Activated CD4-positive, CD25-positive, alpha-beta regulatory T cell treated with anti-CD3 and anti-CD28 coated beads, Interleukin-2, amount 50 U/mL, for 24 hours (primary cell): ENCODE results near the gene MLX.
"Not testable (repeated sequence)": the region's sequence is repeated elsewhere in the genome, so short reads cannot be mapped to it uniquely, and the experiment has no call there.

ENCODE experiments used
- ATAC-seq, 2 donors: fragments of 150-1000 bp; cut with Tn5 transposase; one replicate each; pipeline ENCODE4 v1.10.0; 2021; ENCODE audit warnings: mild to moderate bottlenecking in 1 of 2, moderate library complexity in 1 of 2

MLX gene

GRCh38 chr17:42579794-42580551 is 13.1 kb downstream of the MLX start:
- no peak for ATAC-seq

- no peak for ATAC-seq
Measured at GRCh38 chr17:42581744-42582270, 14.9 kb downstream of the MLX start.

- no peak for ATAC-seq
Measured at GRCh38 chr17:42584880-42585279, 18.0 kb downstream of the MLX start.

- no peak for ATAC-seq
Measured at GRCh38 chr17:42585353-42585752, 18.5 kb downstream of the MLX start.

- no peak for ATAC-seq
Measured at GRCh38 chr17:42586514-42587230, 19.8 kb downstream of the MLX start.

- no peak for ATAC-seq
Measured at GRCh38 chr17:42590886-42591285, 24.0 kb downstream of the MLX start.

- ATAC-seq, result no peak
Measured at GRCh38 chr17:42591411-42591810, 24.5 kb downstream of the MLX start.

GRCh38 chr17:42596386-42596785 is 29.5 kb downstream of the MLX start:
- no peak for ATAC-seq

- no peak for ATAC-seq
Measured at GRCh38 chr17:42598905-42599304, 32.0 kb downstream of the MLX start.

- ATAC-seq, result no peak
Measured at GRCh38 chr17:42603318-42603717, 36.4 kb downstream of the MLX start.

- no peak for ATAC-seq
Measured at GRCh38 chr17:42607769-42608168, 40.9 kb downstream of the MLX start.

- peak; percentile 52 to 55 for ATAC-seq
Measured at GRCh38 chr17:42608305-42609181, 41.6 kb downstream of the MLX start.

- peak; percentile 91 to 93 for ATAC-seq
Measured at GRCh38 chr17:42609182-42609813, 42.4 kb downstream of the MLX start, which contains the start of the genes RETREG3 and TUBG1. TSS of gene RETREG3 (minus strand) at chr17:42609374. CDS start at chr17:42609324, 50 bp downstream. TSS of gene TUBG1 (plus strand) at chr17:42609683. CDS start at chr17:42609738, 55 bp downstream.

GRCh38 chr17:42609814-42610801 is 43.2 kb downstream of the MLX start:
- not testable (repeated sequence) for ATAC-seq

GRCh38 chr17:42612013-42612412 is 45.1 kb downstream of the MLX start:
- ATAC-seq, result no peak

GRCh38 chr17:42613699-42614295 is 46.9 kb downstream of the MLX start:
- ATAC-seq, result no peak

GRCh38 chr17:42617956-42618431 is 51.1 kb downstream of the MLX start:
- no peak for ATAC-seq

- peak; percentile 21 to 30 for ATAC-seq
Measured at GRCh38 chr17:42618442-42619150, 51.7 kb downstream of the MLX start.

GRCh38 chr17:42621987-42622386 is 55.1 kb downstream of the MLX start:
- ATAC-seq, result not testable (repeated sequence)
